HepG2 (cell line): ENCODE results near the gene MTX2. TPM values are rescaled to one million over a fixed set of nuclear protein-coding genes. Genes with fewer than 3 reads are reported as not detected.

Experiments used
- AGO1 ChIP-seq: fragments of 200-400 bp; formaldehyde crosslinking; IDR thresholded peaks from 2 replicates; pipeline ENCODE4 v1.6.1; 2017; ENCODE audit warnings: mild to moderate bottlenecking, low read depth, low read length, moderate library complexity; ENCODE audit not compliant: poor library complexity, severe bottlenecking
- AKAP8 ChIP-seq: sonication (generic); formaldehyde crosslinking; IDR thresholded peaks from 2 replicates; pipeline ENCODE4 v1.5.1; 2020; ENCODE audit warnings: mild to moderate bottlenecking, missing genetic modification reagents
- BHLHE40 ChIP-seq: IDR thresholded peaks from 2 replicates; pipeline ENCODE4 v1.6.1; 2011; ENCODE audit warnings: low read length, improper control_type of control experiment
- GLI4 ChIP-seq: sonication (generic); formaldehyde crosslinking; IDR thresholded peaks from 2 replicates; pipeline ENCODE4 v1.5.1; 2020; ENCODE audit warnings: missing genetic modification reagents, mild to moderate bottlenecking, moderate library complexity, borderline replicate concordance
- KLF16 ChIP-seq, 2 experiments: sonication (generic) in 1 of 2; formaldehyde crosslinking in 1 of 2; IDR thresholded peaks; 2 replicates each; pipeline versions ENCODE4 v1.6.1 to v1.8.0; 2016 to 2023; ENCODE audit warnings: missing genetic modification reagents in 2 of 2, missing compliant biosample characterization in 1 of 2
- RXRB ChIP-seq: IDR thresholded peaks from 2 replicates; pipeline ENCODE4 v1.6.1; 2016; ENCODE audit warnings: borderline replicate concordance, missing genetic modification reagents, missing compliant biosample characterization
- SRSF9 ChIP-seq: fragments of 200-400 bp; formaldehyde crosslinking; IDR thresholded peaks from 2 replicates; pipeline ENCODE4 v1.6.1; 2018; ENCODE audit warnings: borderline replicate concordance, mild to moderate bottlenecking, low read depth, low read length; ENCODE audit not compliant: insufficient read depth, poor library complexity, severe bottlenecking
- ZC3H4 ChIP-seq: sonication (generic); formaldehyde crosslinking; IDR thresholded peaks from 2 replicates; pipeline ENCODE4 v1.4.0; 2020; ENCODE audit warnings: missing genetic modification reagents, borderline replicate concordance
- ZFP41 ChIP-seq: sonication (generic); formaldehyde crosslinking; IDR thresholded peaks from 2 replicates; pipeline ENCODE4 v1.4.0; 2020; ENCODE audit warnings: mild to moderate bottlenecking, missing genetic modification reagents, borderline replicate concordance
- polyA plus RNA-seq, 8 experiments: library from polyadenylated mRNA; depleted of rRNA in 3 of 8; stranded (reverse) in 7 of 8; unstranded in 1 of 8; fragments of >200 nt; fragmentation: Illumina TruSeq in 4 of 8; extraction: Trizol in 4 of 8; gene quantifications; 2 replicates each; pipeline versions ENCODE4 v1.2.1 to v1.2.3, GENCODE V29; 2011 to 2016; ENCODE audit warnings: low read depth in 4 of 8, missing spikeins in 1 of 8, mixed read lengths in 1 of 8; ENCODE audit not compliant: insufficient read depth in 1 of 8
- total RNA-seq, 5 experiments: library from RNA; depleted of rRNA; stranded (reverse); fragments of >200 nt; fragmentation: Illumina TruSeq; extraction: Trizol; gene quantifications; 2 replicates each; pipeline ENCODE4 v1.2.3, GENCODE V29; 2016; ENCODE audit warnings: low read depth in 1 of 5
- TF ChIP-seq, protein P1 (sequence below): sonication (generic); formaldehyde crosslinking; IDR thresholded peaks from 2 replicates; pipeline ENCODE4 v1.4.0; 2020; ENCODE audit warnings: missing genetic modification reagents
- TF ChIP-seq, protein P2 (sequence below), 2 experiments: fragments of 450-650 bp in 1 of 2; sonication (generic) in 1 of 2; formaldehyde crosslinking; IDR thresholded peaks; 2 replicates each; pipeline versions ENCODE4 v1.5.0 to v1.8.0; 2020 to 2022; ENCODE audit warnings: mild to moderate bottlenecking in 1 of 2, missing genetic modification reagents in 1 of 2
- TF ChIP-seq, protein P3 (sequence below): sonication (generic); formaldehyde crosslinking; IDR thresholded peaks from 2 replicates; pipeline ENCODE4 v1.8.0; 2022; ENCODE audit warnings: mild to moderate bottlenecking, missing genetic modification reagents, moderate library complexity
- TF ChIP-seq, protein P4 (sequence below): sonication (generic); formaldehyde crosslinking; IDR thresholded peaks from 2 replicates; pipeline ENCODE4 v1.5.1; 2020; ENCODE audit warnings: missing genetic modification reagents, mild to moderate bottlenecking, borderline replicate concordance
- TF ChIP-seq, protein P5 (sequence below): sonication (generic); formaldehyde crosslinking; IDR thresholded peaks from 2 replicates; pipeline ENCODE4 v1.8.0; 2022; ENCODE audit warnings: mild to moderate bottlenecking, missing genetic modification reagents, borderline replicate concordance

The MTX2 gene
- total and polyA plus RNA-seq, 2 of the 13 experiments (the other 11 are each of a cell fraction or from before 2014, with no cell fraction given): 58.1 to 75.7 TPM

DNA sequence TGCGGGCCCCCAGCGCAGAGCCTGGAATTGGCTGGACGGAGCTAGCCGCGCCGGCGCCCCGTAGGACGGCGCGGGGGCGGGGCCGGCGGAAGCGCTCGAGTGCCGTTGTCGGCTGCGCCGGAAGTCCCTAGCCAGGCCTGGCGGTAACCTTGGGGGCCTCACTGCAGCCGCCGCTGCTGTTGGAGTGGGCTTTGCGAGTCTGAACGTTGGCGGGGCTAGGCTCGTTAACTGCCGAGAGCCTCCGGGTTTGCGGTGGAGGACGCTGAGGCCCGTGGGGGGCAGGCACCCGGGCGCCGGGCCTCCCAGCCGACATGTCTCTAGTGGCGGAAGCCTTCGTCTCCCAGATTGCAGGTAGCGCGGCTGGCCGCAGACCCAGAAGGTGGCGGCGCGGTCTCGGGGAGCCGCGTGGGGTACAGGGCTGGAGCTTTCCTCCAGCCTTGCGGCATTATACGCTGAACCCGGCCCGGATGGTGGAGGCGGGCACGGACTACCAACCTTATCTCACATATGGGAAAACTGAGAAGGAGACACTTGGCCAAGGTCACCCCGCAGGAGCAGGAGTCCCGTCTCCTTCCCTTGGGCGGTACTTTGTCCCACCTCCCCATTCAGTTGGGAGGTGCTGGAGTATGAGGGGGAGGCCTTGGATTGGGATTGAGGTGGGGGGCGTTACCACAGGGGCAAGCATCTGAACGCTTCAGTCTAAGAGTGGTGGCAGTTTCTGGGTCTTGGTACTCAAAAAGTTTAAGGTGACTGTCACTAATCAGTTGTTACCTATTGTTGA, at the start of gene MTX2 (continued):
- TF ChIP-seq, protein P1, sequence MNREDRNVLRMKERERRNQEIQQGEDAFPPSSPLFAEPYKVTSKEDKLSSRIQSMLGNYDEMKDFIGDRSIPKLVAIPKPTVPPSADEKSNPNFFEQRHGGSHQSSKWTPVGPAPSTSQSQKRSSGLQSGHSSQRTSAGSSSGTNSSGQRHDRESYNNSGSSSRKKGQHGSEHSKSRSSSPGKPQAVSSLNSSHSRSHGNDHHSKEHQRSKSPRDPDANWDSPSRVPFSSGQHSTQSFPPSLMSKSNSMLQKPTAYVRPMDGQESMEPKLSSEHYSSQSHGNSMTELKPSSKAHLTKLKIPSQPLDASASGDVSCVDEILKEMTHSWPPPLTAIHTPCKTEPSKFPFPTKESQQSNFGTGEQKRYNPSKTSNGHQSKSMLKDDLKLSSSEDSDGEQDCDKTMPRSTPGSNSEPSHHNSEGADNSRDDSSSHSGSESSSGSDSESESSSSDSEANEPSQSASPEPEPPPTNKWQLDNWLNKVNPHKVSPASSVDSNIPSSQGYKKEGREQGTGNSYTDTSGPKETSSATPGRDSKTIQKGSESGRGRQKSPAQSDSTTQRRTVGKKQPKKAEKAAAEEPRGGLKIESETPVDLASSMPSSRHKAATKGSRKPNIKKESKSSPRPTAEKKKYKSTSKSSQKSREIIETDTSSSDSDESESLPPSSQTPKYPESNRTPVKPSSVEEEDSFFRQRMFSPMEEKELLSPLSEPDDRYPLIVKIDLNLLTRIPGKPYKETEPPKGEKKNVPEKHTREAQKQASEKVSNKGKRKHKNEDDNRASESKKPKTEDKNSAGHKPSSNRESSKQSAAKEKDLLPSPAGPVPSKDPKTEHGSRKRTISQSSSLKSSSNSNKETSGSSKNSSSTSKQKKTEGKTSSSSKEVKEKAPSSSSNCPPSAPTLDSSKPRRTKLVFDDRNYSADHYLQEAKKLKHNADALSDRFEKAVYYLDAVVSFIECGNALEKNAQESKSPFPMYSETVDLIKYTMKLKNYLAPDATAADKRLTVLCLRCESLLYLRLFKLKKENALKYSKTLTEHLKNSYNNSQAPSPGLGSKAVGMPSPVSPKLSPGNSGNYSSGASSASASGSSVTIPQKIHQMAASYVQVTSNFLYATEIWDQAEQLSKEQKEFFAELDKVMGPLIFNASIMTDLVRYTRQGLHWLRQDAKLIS (CRISPR knock-in tag): no peak
- TF ChIP-seq, protein P2, sequence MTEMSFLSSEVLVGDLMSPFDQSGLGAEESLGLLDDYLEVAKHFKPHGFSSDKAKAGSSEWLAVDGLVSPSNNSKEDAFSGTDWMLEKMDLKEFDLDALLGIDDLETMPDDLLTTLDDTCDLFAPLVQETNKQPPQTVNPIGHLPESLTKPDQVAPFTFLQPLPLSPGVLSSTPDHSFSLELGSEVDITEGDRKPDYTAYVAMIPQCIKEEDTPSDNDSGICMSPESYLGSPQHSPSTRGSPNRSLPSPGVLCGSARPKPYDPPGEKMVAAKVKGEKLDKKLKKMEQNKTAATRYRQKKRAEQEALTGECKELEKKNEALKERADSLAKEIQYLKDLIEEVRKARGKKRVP (CRISPR knock-in tag; IDR thresholded peaks at IDR 0.05): peak in 1 of 2 experiments; percentile 66; a peak in 2 of 4 replicates
- peak; percentile 91 for TF ChIP-seq GLI4 (CRISPR knock-in tag)
- no peak for TF ChIP-seq BHLHE40
- TF ChIP-seq, protein P3, sequence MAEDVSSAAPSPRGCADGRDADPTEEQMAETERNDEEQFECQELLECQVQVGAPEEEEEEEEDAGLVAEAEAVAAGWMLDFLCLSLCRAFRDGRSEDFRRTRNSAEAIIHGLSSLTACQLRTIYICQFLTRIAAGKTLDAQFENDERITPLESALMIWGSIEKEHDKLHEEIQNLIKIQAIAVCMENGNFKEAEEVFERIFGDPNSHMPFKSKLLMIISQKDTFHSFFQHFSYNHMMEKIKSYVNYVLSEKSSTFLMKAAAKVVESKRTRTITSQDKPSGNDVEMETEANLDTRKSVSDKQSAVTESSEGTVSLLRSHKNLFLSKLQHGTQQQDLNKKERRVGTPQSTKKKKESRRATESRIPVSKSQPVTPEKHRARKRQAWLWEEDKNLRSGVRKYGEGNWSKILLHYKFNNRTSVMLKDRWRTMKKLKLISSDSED (CRISPR knock-in tag): no peak
- TF ChIP-seq, protein P4, sequence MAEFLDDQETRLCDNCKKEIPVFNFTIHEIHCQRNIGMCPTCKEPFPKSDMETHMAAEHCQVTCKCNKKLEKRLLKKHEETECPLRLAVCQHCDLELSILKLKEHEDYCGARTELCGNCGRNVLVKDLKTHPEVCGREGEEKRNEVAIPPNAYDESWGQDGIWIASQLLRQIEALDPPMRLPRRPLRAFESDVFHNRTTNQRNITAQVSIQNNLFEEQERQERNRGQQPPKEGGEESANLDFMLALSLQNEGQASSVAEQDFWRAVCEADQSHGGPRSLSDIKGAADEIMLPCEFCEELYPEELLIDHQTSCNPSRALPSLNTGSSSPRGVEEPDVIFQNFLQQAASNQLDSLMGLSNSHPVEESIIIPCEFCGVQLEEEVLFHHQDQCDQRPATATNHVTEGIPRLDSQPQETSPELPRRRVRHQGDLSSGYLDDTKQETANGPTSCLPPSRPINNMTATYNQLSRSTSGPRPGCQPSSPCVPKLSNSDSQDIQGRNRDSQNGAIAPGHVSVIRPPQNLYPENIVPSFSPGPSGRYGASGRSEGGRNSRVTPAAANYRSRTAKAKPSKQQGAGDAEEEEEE: 0 out of 2 replicates have a peak, but pooled peaks have one; percentile 12
- peak; percentile 49 for TF ChIP-seq RXRB (CRISPR knock-in tag)
- TF ChIP-seq KLF16 (CRISPR knock-in tag; IDR thresholded peaks at IDR 0.05): peak in 1 of 2 experiments; percentile 95; a peak in 2 of 4 replicates
- no peak; the same call in 1 of the 2 replicates for TF ChIP-seq ZFP41 (CRISPR knock-in tag)
- TF ChIP-seq SRSF9: no peak
- no peak for TF ChIP-seq AKAP8 (CRISPR knock-in tag)
- TF ChIP-seq ZC3H4 (CRISPR knock-in tag): 0 out of 2 replicates have a peak, but pooled peaks have one; percentile 15
- peak; percentile 66 for TF ChIP-seq AGO1
- TF ChIP-seq, protein P5, sequence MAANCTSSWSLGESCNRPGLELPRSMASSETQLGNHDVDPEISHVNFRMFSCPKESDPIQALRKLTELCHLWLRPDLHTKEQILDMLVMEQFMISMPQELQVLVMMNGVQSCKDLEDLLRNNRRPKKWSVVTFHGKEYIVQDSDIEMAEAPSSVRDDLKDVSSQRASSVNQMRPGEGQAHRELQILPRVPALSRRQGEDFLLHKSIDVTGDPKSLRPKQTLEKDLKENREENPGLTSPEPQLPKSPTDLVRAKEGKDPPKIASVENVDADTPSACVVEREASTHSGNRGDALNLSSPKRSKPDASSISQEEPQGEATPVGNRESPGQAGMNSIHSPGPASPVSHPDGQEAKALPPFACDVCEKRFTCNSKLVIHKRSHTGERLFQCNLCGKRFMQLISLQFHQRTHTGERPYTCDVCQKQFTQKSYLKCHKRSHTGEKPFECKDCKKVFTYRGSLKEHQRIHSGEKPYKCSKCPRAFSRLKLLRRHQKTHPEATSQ (CRISPR knock-in tag): peak; percentile 97
